NK-92 (cell line): ENCODE data around the gene PADI1.

Source experiments
- DNase-seq: peaks from one replicate; lab custom pipeline; 2025; ENCODE audit not compliant: unreplicated experiment; lab: John Stamatoyannopoulos, UW

The PADI1 gene

DNA sequence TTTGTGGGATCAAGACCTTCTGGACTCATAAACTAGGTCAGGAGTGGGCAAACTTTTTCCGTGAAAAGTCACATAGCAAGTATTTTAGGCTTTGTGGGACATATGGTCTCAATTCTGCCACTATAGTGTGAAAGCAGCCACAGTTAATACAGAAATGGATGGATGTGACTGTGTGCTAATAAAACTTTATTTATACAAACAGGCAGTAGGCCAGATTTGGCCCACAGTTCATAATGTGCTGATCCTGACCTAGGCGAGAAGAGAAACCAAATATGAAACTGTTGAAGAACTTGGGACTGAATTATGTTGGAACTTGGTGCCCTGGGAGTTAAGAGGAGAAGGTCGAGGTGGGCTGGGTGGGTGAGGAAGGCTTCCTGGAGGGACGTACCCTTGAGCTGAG, 61.0 kb downstream of the PADI1 start:
- DNase-seq: no peak

DNA sequence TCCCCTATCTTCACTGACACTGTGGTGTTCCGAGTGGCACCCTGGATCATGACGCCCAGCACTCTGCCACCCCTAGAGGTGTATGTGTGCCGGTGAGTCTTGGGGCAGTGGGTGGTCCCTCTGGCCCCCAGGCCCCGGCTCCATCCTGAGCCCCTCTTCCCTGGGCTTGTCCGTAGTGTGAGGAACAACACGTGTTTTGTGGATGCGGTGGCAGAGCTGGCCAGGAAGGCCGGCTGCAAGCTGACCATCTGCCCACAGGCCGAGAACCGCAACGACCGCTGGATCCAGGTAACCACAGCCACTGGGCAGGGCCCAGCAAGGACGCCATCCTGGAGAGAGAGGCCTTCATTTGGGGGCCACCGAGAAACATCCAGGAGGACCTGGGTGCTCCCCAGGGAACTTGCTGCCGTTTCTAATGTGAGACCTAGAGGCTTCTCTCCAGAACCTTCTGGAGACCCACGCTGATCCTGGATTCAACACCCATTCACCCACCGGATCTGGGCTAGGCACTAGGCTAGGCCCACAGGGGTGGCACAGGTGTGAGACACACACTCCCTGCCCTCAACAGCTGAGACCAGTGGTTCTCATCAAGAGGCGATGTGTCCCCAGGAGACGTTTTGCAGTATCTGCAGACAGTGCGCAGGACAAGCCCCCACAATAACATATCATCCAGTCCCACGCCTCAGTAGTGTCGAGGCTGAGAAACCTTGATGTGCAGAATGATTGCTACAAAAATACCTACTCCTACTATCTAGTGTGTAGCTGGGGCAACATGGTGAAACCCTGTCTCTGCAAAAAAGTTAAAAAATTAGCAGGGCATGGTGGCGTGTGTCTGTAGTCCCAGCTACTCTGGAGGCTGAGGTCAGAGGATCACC, 66.2 kb downstream of the PADI1 start:
- no peak for DNase-seq

DNA sequence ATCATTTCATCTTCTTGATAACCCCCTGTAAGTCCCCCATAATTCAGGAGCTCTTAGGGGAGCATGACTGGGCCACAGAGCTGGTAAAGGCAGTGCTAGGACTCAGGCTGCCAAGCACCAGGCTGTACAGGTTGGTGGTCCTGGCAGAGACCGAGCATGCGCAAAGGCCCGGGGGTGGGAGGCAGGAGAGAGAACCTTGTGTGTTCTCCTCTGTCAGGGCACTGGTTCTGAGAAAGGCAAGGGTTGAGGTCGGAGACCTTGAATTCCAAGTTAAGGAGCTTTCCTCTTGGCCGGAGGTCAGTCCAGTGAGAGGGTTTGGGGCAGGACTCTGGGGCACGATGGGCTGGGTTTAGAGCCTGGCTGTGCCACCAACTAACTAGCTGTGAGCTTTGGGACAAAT, 67.1 kb downstream of the PADI1 start:
- no peak for DNase-seq

DNA sequence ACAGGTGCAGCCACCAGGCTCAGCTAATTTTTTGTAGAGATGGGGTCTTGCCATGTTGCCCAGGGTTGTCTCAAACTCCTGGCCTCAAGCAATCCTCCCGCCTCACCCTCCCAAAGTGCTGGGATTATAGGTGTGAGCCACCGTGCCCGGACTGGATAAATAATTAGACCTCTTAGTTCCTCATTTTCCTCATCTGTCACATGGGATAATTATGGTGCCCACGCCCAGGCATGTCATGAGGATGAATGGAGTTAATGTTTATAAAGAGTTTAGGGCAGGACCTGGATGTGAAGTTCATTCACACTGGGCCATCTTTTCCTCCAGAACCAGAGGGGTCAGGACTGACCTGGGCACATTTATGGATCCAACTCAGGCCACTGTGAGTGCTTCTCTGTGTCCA, 67.7 kb downstream of the PADI1 start:
- DNase-seq: no peak

DNA sequence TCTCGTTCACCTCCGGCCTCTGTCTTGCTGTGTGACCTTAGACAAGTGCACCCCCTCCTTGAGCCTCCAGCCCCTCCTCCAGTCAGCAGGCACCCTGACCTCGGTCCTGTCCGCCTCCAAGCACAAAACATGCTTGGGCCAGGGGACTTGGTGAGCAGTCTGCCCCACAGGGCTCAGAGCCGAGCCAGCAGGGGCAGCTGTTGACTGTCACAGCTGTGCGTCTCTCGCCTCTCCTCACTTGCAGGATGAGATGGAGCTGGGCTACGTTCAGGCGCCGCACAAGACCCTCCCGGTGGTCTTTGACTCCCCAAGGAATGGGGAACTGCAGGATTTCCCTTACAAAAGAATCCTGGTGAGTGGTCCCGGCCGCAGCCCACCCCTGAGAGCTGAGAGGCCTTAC, 68.2 kb downstream of the PADI1 start:
- DNase-seq: no peak

DNA sequence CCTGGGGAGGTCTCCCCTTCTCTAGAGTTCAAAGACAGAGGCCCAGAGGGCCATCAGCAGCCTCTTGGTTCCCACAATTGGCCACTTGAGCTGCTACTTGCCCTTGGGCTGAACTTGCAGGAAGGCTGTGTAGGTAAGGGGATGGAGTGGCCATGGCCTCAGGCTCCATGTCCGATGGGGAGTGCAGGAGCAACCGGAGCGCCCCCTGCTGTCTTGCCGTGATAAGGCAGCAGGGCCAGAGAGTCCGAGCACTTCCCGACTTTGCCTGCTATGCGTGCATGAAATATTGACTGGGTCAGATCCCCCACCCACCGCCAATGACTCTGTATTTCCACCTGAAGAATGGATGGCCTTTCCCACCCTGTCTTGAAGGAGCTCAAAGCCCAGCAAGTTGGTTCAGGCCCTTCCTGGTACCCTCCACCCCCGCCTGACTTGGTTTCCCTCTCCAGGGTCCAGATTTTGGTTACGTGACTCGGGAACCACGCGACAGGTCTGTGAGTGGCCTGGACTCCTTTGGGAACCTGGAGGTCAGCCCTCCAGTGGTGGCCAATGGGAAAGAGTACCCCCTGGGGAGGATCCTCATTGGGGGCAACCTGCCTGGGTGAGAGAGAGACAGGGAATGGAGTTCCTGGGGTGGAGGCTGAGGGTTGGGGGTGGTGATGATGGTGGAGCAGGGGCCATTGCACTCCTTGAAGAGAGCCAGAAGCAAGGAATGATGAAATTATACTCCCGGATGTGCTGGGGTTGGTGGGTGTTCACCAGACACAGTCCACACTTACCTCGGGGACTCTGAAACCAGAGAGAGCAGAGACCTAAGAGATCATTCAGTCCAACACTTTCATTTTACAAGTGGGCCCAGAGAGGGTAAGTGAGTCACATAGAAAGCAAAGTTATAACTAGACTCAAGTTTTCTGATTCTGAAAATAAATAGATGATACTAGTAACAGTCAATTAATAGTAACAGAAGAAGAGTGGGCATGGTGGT, 69.5 kb downstream of the PADI1 start:
- DNase-seq: no peak

DNA sequence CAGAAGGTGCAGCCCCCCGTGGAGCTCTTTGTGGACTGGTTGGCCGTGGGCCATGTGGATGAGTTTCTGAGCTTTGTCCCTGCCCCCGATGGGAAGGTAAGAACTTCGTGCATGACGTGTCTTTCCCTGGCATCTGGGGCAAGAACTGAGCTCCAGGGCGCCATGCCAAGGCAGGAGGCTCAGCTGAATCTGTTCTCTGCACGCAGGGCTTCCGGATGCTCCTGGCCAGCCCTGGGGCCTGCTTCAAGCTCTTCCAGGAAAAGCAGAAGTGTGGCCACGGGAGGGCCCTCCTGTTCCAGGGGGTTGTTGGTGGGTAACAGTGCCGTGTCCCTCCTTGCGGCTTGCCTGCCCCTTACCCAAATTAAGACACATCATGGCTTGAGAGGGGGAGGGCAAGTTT, 71.6 kb downstream of the PADI1 start:
- no peak for DNase-seq

DNA sequence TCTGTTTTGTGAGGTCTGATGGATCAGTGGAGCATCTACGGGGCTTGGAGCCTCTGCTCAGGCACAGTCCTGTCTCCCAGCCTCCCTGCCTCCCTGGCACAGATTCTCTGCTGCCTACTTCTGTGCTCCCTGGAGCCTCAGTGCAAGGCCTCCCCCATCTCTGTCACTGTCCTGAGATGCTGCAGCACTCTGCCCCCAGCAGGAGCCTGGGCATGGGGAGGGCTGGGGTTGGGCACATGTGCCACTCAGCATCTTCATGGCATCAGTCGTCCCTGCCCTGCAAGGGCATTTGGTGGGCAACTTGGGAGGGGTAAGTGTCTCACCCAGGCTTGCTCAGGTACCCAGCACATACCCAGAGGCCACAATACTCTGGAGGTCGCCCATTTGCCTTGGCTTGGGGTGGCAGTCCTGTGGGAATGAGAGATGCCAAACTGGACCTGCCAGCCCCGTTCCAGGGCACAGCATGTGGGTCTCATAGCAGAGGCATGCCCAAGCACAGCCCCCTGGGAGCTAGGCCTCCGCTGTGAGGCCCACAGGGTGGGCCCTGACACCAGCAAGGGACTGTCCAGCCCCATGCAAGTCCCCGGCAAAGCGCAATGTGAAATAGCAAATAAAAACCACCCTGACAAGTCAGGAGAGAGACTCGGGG, 72.7 kb downstream of the PADI1 start:
- DNase-seq: no peak

DNA sequence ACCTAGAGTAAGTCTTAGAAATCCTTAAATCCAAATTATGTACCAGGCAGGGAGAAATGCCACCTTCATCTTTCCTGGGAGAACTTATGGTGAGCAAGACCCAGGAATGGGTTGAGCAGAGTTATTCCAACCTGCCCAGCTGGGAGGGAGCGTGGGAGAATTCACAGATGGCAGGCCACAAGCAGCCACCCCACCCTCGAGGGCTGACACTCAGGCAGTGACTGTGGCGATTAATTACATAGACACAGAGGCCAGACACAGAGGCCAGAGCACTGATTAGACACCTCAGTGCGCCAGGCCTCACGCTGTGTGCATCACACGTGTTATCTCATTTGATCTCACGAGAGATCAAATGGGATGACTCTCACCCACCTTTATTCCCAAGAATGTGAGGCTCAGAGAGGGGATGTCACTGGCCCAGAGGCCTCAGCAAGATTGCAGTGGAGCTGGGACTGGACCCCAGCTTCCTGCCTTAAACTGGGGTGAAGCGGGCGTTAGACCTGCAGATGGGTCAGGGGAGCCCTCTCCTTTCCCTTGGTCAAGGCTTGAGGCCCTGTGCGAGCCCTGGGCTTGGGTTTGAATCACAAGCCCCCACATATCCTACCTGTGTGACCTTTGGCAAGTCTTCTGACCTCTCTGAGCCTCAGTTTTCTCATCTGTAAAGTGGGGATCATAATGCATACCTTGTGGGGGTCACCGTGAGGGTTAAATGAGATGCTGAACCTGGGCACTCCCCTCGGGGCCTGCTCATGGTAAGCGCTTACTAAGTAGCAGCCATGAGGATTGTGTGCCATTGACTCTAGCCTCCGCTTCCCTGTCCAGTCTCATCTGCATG, 74.3 kb downstream of the PADI1 start:
- DNase-seq: no peak

DNA sequence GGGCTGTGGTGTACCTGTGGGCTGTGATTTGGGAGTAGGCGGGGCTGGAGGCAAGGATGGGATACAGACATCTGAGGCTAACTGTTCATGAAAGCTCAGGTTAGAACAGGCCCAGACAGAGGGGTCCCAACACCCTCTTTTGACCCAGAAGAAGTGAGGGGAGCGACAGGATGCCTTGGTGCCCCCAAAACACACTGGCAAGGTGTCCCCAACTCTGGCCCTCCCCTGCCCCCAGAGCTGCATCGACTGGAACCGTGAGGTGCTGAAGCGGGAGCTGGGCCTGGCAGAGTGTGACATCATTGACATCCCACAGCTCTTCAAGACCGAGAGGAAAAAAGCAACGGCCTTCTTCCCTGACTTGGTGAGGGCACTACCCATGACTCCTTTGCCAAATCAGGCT, 75.5 kb downstream of the PADI1 start:
- no peak for DNase-seq

DNA sequence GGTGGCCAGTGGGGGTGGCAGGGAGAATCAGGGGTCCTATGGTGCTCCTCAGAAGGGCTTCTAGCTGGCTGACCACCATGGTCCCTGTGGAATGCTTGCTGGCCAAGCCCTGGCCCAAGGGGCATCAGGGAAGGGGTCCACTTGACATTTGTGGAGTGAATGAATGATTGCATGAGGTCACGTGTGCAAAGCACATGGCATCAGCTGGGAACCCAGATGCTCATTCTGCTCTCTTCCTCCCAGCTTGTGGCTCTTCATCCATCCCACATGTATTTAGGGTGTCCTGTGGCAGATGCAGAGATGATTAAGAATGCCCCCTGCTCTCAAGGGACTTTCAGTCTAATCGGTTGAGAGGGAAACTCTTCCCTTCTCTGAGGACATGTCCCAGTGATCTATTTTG, 76.0 kb downstream of the PADI1 start:
- DNase-seq: no peak

DNA sequence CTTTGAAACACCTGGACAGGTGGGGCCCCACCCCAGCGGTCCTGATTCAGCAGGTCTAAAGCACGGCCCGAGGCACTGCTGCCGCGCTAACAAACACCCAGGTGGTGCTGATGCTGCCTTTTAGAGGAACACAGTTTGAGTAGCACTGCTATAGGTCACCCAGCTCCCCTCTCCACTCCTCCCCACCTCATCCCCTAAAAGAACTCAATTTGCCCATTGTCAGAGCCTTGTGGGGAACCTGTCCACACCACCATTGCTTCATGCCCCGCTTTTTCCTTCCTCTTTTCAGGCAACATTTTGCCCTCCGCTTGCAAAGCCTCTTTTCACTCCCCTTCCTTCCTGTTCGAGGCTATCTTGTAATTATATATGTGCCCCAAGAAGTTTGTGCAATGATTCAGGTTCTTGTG, 76.8 kb downstream of the PADI1 start:
- DNase-seq: no peak

DNA sequence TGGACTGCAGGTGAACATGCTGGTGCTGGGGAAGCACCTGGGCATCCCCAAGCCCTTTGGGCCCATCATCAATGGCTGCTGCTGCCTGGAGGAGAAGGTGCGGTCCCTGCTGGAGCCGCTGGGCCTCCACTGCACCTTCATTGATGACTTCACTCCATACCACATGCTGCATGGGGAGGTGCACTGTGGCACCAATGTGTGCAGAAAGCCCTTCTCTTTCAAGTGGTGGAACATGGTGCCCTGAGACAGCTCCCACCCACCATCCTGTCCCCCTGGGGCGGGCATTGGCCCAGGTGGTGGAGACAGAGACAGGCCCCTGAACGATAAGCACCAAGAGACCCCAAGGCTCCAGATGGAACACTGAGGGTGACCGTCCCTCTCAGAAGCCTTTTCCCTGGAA, 77.9 kb downstream of the PADI1 start:
- no peak for DNase-seq

DNA sequence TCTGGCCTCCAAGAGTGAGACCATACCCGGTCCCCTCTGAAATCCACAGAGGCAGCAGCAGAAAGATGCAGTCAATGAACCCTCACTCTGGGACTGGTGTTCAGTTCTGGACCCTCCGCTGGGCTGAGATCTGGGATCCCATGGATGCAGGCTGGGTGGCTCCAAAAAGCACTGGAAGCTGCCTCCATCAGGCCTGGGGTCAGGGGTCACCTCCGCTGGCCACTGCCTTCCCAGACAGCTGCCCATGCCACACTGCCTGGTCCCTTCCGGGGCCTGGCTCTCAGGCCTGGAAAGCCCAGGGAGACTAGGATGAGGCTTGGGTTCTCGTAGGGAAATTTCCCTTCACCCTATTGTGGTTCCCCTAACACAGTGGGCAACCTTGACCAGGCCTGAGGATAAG, 81.7 kb downstream of the PADI1 start:
- no peak for DNase-seq

DNA sequence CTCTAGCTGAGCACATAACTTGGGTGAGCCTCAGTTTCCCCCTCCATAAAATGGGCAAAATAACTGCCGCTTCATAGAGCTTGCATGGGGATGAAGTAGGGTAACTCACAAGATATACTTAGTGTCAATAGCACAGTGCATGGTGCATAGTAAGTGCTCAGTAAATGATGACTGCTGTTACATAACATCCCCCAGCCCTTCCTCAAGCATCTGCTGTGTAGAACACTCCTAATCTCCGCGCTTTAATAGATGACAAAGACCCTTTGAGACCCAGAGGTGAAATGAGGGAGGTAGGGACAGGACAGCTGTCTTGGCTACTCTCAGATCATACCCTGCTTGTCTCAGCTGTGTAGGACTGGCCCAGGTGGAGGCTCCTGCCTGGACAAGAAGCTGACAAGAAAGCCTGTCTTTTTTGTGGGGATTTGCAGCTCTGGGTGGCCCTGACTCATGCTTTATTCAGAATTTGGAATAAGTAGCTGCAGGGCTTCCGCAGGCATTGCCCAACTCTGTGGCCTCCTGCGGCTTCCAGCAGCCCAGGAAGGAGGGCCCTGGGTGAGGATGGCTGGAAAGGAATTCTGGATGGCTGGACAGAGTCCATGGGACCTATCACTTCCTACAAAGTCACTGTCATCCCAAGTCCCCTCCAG, 82.3 kb downstream of the PADI1 start:
- DNase-seq: no peak

DNA sequence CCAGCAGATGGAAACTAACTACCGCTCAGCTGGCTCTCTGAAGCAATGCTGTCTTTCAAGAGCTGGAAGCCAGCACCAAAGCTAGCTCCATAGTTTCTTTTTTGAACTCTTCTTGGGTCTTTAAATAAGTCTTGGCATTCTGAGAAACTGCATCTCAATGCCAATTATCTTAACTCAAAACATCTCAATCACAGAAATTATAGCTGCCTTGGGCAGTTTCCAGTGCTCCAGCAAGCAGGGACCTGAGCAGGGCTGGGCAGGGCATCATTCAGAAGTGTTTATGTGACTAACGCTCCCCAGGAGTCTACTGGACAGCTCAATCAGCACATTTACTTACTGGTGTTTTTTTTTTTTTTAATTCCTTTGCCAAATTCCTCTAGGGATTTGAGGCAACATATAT, 84.8 kb downstream of the PADI1 start:
- no peak for DNase-seq

DNA sequence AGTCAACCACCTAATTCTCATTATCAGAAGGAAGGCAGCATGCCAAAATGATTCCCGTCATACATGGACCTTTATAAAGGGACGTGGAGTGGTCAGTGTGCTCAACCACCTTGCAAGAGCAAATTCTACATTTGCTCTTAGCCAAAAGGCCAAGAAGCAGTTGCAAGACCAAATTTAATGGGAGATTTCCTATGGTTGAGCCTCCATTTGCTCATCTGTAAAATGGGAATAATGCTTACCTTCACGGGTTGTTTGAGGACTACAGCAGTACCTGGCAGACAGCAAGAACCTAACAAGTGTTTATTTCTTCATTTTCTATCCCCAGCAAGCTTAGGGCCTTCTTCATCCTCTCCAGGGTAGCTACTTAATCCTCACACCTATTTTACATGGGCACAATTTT, 85.6 kb downstream of the PADI1 start:
- DNase-seq: no peak

DNA sequence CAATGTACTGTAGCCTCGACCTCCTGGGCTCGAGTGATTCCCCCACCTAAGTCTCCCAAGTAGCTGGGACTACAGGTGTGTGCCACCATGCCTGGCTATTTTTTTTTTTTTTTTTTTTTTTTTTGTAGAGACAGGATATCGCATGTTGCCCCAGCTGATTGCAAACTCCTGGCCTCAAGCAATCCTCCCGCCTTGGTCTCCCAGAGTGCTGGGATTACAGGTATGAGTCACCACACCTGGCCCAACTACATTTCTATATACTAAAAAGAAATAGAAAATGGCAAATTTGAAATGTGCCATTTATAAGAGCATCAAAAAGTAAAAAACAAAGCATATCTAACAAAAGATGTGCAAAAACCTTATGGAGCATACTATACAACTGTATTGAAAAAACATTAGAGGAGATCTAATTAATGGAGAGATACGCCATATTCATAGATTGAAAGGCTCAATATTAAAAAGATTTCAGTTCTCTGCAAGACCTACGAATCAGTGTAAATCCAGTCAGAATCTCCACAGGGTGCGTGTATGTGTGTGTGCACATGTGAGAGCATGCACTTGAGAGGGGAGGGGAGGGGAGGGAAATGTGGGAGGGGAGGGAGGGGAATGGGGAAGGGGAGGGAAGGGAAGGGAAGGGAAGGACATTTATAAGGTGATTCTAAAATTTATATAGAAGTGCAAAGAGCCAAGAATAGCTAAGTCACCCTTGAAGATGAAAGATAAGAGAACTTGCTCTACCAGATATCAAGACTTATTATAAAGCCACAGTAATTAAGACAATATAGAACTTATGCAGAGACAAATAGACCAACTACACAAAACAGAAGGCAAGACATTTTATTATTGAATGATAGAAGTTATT, 87.6 kb downstream of the PADI1 start:
- no peak for DNase-seq
